Measurements from ENCODE around the gene GLRX.

DNA sequence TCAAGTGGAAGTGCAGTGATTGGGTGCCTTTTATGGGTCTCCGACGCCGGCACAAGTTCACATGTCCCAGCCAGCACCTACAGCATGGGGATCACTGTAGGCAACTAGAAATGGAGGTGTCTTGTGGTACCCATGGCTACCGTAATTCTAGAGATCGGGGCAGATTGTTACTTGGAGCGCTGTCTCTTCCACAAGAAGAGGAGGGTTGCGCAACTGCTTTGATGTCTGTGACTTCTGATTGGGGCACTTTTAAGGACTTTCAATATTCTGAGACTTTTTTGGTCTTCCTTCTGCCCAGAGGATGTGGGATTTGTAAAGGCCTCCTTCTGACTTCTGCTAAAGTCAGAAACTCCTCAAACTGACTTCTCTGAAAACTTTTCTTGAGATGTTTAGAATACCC is 41.9 kb downstream of the GLRX start:
- TF ChIP-seq, protein P1, sequence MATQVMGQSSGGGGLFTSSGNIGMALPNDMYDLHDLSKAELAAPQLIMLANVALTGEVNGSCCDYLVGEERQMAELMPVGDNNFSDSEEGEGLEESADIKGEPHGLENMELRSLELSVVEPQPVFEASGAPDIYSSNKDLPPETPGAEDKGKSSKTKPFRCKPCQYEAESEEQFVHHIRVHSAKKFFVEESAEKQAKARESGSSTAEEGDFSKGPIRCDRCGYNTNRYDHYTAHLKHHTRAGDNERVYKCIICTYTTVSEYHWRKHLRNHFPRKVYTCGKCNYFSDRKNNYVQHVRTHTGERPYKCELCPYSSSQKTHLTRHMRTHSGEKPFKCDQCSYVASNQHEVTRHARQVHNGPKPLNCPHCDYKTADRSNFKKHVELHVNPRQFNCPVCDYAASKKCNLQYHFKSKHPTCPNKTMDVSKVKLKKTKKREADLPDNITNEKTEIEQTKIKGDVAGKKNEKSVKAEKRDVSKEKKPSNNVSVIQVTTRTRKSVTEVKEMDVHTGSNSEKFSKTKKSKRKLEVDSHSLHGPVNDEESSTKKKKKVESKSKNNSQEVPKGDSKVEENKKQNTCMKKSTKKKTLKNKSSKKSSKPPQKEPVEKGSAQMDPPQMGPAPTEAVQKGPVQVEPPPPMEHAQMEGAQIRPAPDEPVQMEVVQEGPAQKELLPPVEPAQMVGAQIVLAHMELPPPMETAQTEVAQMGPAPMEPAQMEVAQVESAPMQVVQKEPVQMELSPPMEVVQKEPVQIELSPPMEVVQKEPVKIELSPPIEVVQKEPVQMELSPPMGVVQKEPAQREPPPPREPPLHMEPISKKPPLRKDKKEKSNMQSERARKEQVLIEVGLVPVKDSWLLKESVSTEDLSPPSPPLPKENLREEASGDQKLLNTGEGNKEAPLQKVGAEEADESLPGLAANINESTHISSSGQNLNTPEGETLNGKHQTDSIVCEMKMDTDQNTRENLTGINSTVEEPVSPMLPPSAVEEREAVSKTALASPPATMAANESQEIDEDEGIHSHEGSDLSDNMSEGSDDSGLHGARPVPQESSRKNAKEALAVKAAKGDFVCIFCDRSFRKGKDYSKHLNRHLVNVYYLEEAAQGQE (IDR thresholded peaks at IDR 0.05; ENCODE audit: borderline replicate concordance in 1 of 2, low read depth in 1 of 2, low read length in 2 of 2): no peak
- TF ChIP-seq ZNF333 (CRISPR knock-in tag; IDR thresholded peaks at IDR 0.05; ENCODE audit: borderline replicate concordance): no peak

Data from HepG2 (cell line).